HS-5 (cell line): ENCODE results near the gene DNAJB1.

ENCODE experiments used
- DNase-seq: peaks from one replicate; pipeline ENCODE4 v3.0.0-alpha.2; 2012; ENCODE audit warnings: low read depth

The DNAJB1 gene

DNA sequence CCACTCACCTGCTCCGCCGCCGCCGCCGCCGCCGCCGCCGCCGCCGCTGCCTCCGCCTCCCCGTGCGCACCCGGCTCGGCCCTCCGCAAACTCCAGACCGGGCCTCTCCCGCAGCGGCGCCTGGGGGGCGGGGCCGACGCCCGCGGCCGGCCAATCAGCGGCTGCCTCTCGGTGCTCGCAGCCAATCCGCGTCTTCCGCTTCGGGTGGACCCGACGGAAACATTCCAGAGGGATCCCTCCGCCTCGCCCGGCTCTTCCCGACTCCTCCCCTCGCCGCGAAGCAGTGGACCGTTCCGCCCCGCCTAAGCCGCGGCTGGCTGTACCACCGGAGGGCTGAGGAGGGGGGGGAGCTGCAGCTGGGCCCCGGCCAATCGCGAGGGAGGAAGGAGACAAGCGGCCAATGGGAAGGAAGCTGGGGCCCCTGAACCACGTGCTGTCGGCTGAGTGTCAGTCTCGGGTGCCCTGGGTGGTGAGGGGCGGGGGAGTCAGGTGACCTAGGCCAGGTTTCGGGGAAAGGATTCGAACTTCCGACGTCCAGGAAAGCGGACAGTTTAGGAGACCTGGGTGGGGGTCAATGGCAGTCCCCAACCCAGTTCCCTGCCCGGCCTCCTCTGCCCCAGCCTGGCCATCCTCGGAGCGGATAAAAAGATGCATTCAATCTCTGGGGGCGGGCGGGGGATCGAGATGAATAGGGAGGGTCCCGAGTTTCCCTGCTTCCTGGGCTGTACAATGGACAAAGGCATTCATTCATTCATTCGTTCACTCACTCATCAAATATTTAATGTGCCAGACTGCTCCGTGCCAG is 22.0 kb downstream of the DNAJB1 start, which contains the start of gene GIPC1:
GIPC1 (minus strand) TSS at position 99 of the 805 bp plus-strand sequence. CDS start 13,151 bp downstream, outside the sequence.
- DNase-seq = peak; percentile 96

DNA sequence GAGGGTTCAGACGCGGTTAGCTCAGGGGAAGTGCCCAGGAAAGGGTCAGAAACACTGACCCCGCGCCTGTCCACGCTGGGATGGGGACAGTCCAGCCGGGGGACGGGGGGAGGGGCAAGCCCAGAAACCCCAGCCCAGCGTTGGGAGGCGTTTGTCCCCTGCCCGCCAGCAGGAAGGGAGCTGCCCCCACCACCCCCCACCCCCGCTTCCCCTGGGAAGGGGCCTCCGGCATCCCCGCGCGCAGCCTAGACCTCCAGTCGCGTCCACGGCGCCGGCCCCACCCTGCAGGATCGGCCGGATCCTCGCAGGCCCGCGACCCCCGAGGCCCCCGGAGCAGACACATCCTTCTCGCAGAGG is 22.5 kb downstream of the DNAJB1 start:
- no peak for DNase-seq

DNA sequence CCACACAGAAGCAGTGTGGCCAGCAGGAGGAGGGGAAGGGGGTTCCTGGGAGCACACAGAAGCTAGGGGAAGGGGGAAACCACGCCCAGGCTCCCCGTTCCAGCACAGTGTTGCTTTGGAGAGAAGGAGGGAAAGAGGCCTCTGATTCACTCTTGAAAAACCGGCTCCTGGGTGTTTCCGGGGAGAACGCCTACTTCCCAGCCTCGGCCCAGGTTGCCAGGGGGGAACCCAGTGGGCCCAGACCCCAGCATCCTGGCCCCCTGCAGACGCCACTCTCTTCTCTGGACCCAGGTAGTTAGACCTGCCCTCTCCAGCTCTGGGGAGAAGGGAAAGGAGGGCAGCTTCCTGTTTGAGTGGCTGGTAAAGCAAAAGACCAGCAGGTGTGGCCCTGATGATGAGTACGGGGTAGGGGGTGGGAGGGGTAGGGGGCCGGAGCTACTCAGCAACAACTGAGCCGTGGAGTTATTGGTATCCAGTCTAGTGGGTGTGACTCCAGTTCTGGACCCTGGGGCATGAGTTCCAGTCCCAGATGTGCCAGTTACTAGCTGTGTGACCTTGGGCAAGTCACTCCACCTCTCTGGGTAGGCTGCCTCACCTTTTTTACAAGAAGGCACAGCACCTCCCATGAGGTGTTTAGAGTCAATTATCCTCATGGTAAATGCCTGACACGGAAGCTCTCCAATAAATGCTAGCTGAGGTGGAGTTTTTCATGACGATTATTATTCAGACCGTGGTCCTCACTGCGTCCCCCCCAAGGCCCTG is 23.1 kb downstream of the DNAJB1 start:
- DNase-seq = no peak

- no peak for DNase-seq
These were observed 23.8 kb downstream of the DNAJB1 start for GRCh38 chr19:14494411-14494810.

DNA sequence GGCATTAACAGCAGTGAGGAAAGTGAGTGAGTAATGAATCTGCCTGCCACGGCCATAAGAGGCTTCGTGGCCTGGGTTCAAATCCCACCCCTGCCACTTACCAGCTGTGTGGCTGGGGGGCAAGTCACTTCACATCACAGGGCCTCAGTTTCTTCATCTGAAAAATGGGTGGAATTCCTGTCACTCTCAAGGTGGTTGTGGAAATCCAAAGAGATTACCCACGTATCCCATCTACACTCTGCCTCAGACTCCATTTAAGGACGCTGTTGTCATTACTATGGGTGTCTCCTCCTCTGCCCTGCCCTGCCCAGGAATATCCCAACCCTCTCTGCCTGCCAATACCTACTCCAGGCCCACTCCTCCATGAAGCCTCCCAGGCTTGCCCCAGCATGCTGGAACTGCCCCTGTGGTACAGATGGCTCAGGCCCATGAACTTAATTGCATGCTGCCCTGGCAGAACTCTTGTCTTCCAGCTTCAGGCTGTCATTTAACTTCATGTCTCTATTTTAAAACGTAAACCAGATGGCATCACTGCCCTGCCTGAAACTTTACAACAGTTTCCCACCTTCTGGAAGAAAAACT is 25.4 kb downstream of the DNAJB1 start:
- DNase-seq = no peak

- no peak for DNase-seq
These were observed 30.6 kb downstream of the DNAJB1 start for GRCh38 chr19:14487370-14488125.

DNA sequence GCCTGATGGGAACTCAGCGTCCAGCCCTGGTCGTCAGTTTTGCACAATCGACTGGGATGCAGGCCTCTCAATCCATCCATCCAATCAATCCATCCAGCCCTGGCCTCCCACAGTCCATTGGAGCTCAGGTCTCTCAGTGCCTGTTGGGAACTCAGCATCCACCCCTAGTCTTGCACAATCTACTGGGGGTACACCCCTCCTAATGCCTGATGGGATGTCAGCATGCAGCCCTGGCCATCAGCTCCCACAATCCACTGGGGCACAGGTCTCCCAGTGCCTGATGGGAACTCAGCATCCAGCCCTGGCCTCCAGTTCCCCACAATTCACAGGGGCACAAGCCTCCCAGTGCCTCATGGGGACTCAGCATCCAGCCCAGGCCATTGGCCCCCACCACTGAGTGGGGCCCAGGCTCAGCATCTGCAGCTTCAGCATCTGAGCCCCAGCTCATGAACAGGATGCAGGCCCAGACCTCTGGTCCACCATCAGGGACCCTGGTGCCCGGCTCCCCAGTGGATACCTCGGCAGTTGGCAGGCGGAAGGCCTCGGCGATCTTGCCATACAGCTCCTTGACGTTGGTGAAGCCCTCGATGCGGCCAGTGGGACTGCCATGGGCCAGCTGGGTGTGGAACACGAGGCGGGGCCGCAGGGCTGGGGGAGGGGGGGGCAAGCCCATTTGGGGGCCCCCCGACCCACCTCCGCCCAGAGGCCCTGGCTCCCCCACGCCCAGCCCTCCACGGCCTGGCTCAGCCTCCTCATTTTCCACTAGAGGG is 35.8 kb downstream of the DNAJB1 start:
- no peak for DNase-seq

- DNase-seq = no peak
These were observed 37.5 kb downstream of the DNAJB1 start for GRCh38 chr19:14480700-14481079.

DNA sequence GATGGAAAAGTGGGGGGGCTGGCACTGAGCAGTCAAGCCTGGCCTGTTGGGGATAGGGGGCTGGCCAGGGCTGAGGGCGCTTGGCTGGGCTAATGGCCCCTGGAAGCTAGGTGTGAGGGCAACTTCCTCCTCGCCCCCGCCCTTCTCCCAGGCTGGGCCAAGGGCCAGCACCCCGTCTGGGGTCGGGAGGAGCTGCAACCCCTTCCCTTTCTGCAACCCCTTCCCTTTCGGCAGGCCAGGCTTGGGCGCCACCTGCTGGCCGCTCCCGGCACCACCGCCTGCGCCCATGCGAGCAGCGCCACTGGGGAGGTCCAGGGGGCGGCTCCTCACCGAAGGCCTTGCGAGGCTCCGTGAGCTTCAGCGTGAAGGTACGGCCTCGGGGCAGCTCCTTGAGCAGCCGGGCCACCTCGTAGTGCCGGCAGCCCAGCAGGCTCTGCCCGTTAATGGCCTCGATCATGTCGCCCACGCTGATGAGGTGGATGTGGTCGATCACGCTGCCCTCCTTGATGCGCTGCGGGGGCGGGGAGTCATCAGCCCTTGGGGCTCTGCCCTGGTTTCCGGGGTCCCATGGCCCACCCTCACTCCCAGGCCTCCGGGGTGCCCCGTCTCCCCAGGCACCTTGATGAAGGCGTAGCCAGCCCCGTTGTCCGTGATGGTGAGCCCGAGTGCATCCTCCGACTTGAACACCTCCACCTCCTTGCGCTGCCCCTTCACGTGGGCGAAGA is 38.1 kb downstream of the DNAJB1 start:
- no peak for DNase-seq

DNA sequence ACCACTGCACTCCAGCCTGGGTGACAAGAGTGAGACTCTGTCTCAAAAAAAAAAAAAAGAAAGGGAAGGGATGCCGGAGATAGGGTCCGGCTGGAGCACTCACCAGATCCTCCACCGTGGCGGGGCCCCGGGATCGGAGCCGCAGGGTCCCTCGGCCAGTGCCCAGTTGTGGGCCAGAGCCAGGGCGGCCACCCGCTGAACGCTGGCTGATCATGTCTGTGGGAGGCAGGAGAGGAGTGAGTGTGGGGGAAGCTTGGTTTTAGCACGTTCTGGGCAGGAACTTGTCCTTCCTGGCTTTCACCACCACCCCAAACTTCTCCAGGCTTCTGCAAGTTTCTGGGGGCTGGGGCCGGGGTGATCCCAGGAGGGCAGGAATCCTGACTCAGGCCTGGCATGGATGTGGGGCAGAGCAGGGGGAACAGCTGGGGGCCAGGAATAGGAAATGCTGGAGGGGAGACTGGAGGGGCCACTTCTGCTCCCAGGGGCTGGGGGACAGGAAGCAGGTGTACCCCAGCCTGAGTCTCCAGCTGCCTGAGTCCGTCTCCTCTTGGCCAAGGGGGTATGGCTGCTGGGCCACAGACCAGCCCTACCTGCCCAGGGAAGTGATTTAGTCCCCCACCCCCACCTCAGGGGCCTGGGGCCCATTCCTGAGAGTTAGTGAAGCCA is 38.8 kb downstream of the DNAJB1 start:
- no peak for DNase-seq

GRCh38 chr19:14478113-14478545 is 40.1 kb downstream of the DNAJB1 start:
- no peak for DNase-seq

- no peak for DNase-seq
These were observed 40.6 kb downstream of the DNAJB1 start for GRCh38 chr19:14477418-14478112.

- no peak for DNase-seq
These were observed 41.4 kb downstream of the DNAJB1 start for GRCh38 chr19:14476673-14477401.

DNA sequence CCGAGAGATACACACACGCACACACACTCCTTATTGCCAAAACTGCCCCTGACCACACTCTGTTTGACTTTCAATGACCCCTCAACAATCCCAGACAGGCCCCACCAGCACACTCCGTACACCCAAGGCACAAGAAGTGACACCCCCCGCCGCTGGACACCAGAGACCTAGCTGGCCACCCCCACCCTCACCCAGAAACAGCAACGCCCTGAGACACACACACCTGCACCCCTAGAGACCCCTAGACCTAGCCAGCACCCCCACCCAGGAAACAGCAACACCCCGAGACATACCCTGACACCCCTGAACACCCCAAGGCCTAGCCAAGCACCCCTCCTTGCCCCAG is 41.9 kb downstream of the DNAJB1 start:
- no peak for DNase-seq

GRCh38 chr19:14475251-14476073 is 42.7 kb downstream of the DNAJB1 start, which contains the start of gene PTGER1:
PTGER1 (minus strand) TSS chr19:14475354; CDS start chr19:14474320, 1,034 bp downstream.
- peak; percentile 25 for DNase-seq

DNA sequence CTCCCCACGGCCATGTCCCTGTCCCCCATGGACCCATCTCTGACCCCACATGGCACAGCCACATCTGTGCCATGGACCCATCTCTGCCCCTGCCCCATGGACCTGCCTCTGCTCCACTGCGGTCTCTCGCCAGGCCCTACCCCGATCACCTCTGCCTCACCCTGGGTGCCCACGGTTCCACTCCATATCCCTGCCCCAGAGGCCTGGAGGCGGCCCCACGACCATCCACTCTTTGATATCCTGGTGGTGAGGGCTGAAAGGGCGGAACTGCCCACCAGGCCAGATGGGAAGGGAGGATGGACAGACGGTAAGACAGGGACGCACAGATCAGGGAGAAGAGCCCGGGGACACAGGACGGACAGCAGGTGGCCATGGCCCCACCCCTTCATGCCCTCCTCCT is 43.4 kb downstream of the DNAJB1 start:
- DNase-seq = no peak

DNA sequence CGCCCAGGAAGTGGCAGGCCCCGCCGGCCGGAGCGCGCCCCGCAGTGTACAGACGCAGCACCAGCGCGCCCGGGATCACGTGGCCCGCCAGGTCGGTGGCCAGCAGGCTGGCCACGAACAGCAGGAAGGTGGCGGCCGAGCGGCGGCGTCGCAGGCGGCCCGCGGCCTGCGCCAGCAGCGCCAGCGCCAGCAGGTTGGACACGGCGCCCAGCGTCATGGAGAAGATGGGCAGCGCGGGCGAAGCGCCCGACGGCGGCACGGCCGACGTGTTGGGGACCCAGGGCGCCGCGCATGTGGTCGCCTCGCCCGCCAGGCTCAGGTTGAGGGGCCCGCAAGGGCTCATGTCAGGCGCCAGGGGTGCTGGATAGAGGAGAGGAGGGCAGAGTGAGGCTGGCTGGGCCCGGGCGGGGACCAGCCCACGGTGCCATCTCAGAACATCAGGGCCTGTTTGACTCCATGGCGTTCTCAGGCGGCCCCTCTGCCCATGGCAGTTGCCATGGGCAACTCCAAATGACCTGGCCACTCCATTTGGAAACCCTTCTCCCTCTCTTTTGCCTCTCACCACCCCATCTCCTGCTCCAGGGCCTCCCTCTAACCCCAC is 44.1 kb downstream of the DNAJB1 start:
- no peak for DNase-seq
